HEK293T (cell line): ENCODE measurements around the gene PRAC2.

Source experiments
- CTCF ChIA-PET: fragments of 350-600 bp; formaldehyde crosslinking; extraction: SDS; loops from one replicate; lab custom pipeline; 2021; ENCODE audit warnings: antibody characterized with exemption, inconsistent platforms; lab: Yijun Ruan, JAX
- POLR2A ChIA-PET: fragments of 350-600 bp; formaldehyde crosslinking; extraction: SDS; loops from one replicate; lab custom pipeline; 2020; ENCODE audit warnings: antibody characterized with exemption, inconsistent platforms; lab: Yijun Ruan, JAX
- DNase-seq: peaks from one replicate; pipeline ENCODE4 v3.0.0; 2012; ENCODE audit warnings: mixed read lengths; ENCODE audit errors: extremely low spot score
- ARNT ChIP-seq: fragments of 450-650 bp; IDR thresholded peaks from 2 replicates; pipeline ENCODE4 v1.6.1; 2017; ENCODE audit warnings: mild to moderate bottlenecking
- BHLHE40 ChIP-seq: fragments of 450-650 bp; IDR thresholded peaks from 2 replicates; pipeline ENCODE4 v1.6.1; 2016; ENCODE audit warnings: mild to moderate bottlenecking, moderate library complexity, borderline replicate concordance
- CTBP1 ChIP-seq: fragments of 450-650 bp; IDR thresholded peaks from 2 replicates; pipeline ENCODE4 v1.6.1; 2016; ENCODE audit warnings: borderline replicate concordance
- ELF4 ChIP-seq: fragments of 450-650 bp; IDR thresholded peaks from 2 replicates; pipeline ENCODE4 v1.6.1; 2017; ENCODE audit warnings: antibody characterized with exemption
- FOXA1 ChIP-seq: fragments of 450-650 bp; IDR thresholded peaks from 2 replicates; pipeline ENCODE4 v1.6.1; 2016; ENCODE audit warnings: mild to moderate bottlenecking
- FOXK2 ChIP-seq: fragments of 450-650 bp; IDR thresholded peaks from 2 replicates; pipeline ENCODE4 v1.6.1; 2016; ENCODE audit warnings: mild to moderate bottlenecking
- FOXM1 ChIP-seq: fragments of 450-650 bp; IDR thresholded peaks from 2 replicates; pipeline ENCODE4 v1.6.1; 2017; ENCODE audit warnings: mild to moderate bottlenecking, borderline replicate concordance
- HDGF ChIP-seq: fragments of 450-650 bp; IDR thresholded peaks from 2 replicates; pipeline ENCODE4 v1.6.1; 2017; ENCODE audit warnings: antibody characterized with exemption, borderline replicate concordance
- L3MBTL2 ChIP-seq: fragments of 450-650 bp; conservative IDR thresholded peaks from 2 replicates; pipeline ENCODE4 v1.6.1; 2016; ENCODE audit warnings: mild to moderate bottlenecking
- LEF1 ChIP-seq: fragments of 450-650 bp; IDR thresholded peaks from 2 replicates; pipeline ENCODE4 v1.6.1; 2017; ENCODE audit warnings: mild to moderate bottlenecking, borderline replicate concordance
- NFRKB ChIP-seq: fragments of 450-650 bp; IDR thresholded peaks from 2 replicates; pipeline ENCODE4 v1.6.1; 2016; ENCODE audit warnings: mild to moderate bottlenecking, moderate library complexity
- SP1 ChIP-seq: fragments of 450-650 bp; IDR thresholded peaks from 2 replicates; pipeline ENCODE4 v1.6.1; 2017
- SUZ12 ChIP-seq: fragments of 450-650 bp; IDR thresholded peaks from 2 replicates; pipeline ENCODE4 v1.6.1; 2016; ENCODE audit warnings: mild to moderate bottlenecking
- TARDBP ChIP-seq: fragments of 450-650 bp; IDR thresholded peaks from 2 replicates; pipeline ENCODE4 v1.6.1; 2016
- ZNF384 ChIP-seq: fragments of 450-650 bp; IDR thresholded peaks from 2 replicates; pipeline ENCODE4 v1.6.1; 2016
- TF ChIP-seq, protein P1 (sequence below): fragments of 450-650 bp; IDR thresholded peaks from 2 replicates; pipeline ENCODE4 v1.6.1; 2016

PRAC2 gene

DNA sequence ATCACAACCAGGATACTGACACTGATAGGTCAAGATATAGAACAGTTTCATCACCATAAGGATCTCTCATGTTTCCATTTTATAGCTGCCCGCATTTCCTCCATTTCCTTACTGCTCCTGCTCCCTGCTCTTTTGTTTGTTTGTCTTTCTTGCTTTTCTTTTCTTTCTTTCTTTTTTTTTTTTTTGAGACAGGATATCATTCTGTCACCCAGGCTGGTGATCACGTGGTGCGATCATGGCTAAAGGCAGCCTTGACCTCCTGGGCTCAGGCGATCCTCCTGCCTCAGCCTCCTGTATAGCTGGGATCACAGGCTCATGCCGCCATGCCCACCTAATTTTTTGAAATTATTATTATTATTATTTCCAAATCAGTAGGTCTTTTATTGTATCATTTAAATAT lies 32.3 kb upstream of the PRAC2 start:
- DNase-seq, result no peak
- CTCF ChIA-PET, result interaction anchor here (0.7 kb wide), 1 partner anchor 58 kb away, joined by 4 read pairs; no protein-coding TSS in a partner anchor
- no peak for TF ChIP-seq ELF4
- peak; percentile 71 for TF ChIP-seq ZNF384
- POLR2A ChIA-PET, result no interaction called here

DNA sequence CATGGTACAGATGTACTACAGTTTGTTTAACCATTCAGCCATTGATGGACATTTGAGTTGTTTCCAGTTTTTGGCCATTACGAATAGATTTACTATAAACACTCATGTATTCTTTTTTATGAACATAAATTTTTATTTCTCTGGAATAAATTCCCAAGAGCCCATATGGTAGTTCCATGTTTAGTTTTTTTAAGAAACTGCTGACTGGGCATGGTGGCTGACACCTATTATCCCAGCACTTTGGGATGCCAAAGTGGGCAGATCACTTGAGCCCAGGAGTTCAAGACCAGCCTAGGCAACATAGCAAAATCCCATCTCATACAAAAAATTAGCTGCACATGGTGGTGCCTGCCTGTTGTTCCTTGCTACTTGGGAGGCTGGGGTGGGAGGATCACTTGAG lies 30.9 kb upstream of the PRAC2 start:
- TF ChIP-seq FOXK2, result no peak
- no peak for TF ChIP-seq BHLHE40
- no peak for TF ChIP-seq ARNT
- TF ChIP-seq FOXM1, result no peak
- no peak for TF ChIP-seq ELF4
- TF ChIP-seq HDGF, result no peak
- no peak for TF ChIP-seq NFRKB
- no peak for TF ChIP-seq LEF1
- no peak for TF ChIP-seq FOXA1
- TF ChIP-seq SP1, result no peak
- TF ChIP-seq CTBP1, result no peak
- TF ChIP-seq TARDBP, result no peak
- no peak for TF ChIP-seq ZNF384
- no peak for TF ChIP-seq L3MBTL2
- TF ChIP-seq, protein P1, sequence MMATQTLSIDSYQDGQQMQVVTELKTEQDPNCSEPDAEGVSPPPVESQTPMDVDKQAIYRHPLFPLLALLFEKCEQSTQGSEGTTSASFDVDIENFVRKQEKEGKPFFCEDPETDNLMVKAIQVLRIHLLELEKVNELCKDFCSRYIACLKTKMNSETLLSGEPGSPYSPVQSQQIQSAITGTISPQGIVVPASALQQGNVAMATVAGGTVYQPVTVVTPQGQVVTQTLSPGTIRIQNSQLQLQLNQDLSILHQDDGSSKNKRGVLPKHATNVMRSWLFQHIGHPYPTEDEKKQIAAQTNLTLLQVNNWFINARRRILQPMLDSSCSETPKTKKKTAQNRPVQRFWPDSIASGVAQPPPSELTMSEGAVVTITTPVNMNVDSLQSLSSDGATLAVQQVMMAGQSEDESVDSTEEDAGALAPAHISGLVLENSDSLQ, result no peak
- DNase-seq, result no peak
- CTCF ChIA-PET, result interaction anchor here (0.6 kb wide), 1 partner anchor 11 kb away, joined by 3 read pairs; no protein-coding TSS in a partner anchor
- POLR2A ChIA-PET, result no interaction called here

DNA sequence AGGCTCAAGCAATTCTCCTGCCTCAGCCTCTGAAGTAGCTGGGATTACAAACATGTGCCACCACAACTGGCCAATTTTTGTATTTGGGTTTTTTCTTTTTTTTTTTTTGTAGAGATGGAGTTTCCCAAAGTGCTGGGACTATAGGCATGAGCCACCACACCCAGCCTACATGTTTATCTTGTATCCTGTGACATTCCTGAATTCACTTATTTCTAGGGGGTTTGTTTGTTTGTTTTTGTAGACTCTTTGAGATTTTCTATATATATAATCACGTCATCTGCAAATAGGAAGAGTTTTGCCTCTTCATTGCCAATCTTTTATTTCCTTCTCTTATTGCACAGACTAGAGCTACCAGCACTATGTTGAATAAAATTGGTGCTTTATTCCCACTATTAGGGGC lies 29.8 kb upstream of the PRAC2 start:
- ChIA-PET CTCF (interaction anchor here (0.8 kb wide), 1 partner anchor 13 kb away, joined by 4 read pairs; no protein-coding TSS in a partner anchor), POLR2A (interaction anchor here (0.7 kb wide), 1 partner anchor 14 kb away, joined by 3 read pairs; no protein-coding TSS in a partner anchor)
- TF ChIP-seq ZNF384, result peak; percentile 54; the same call in 1 of the 2 replicates
- no peak for TF ChIP-seq LEF1
- no peak for DNase-seq

DNA sequence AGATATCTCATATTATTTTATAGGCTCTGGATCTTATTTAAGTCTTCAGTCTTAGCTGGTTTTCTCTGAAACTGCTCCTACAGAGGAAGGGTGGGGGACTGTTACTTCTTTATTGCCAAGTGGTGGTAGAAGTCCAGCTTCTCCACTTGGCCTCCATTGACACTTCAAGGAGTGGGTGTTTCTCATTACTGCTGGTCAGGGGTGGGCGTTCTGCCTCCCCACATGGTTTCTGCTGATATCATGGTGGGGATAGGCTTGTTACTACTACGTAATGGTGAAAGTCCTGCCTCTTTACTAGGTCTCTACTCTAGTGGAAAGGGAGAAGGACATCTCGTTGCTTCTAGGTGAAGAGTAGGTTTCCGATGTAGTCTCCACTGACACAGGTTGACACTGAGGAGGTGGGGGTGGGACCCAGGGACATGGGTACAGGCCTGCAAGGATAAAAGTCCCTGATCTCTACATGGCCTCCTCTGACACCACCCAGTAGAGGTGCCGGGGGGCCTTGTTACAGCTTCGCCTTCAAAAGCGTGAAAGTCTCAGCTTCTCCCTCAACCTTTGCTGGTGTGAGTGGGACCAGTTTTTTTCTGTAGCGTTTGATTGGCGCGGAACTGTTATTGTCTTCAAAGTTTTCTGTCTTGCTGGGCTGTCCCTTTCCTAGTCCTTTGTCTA lies 21.0 kb upstream of the PRAC2 start:
- TF ChIP-seq, protein P1, result no peak
- no peak for TF ChIP-seq TARDBP
- no peak for TF ChIP-seq ARNT
- TF ChIP-seq SUZ12, result no peak
- no peak for TF ChIP-seq LEF1
- no peak for TF ChIP-seq ZNF384
- TF ChIP-seq BHLHE40, result no peak
- TF ChIP-seq ELF4, result no peak
- TF ChIP-seq FOXA1, result no peak
- no peak for TF ChIP-seq FOXK2
- no peak for TF ChIP-seq NFRKB
- CTCF ChIA-PET, result interaction anchor here (0.8 kb wide), 1 partner anchor 24 kb away, joined by 3 read pairs; no protein-coding TSS in a partner anchor
- POLR2A ChIA-PET, result no interaction called here
- no peak for DNase-seq

DNA sequence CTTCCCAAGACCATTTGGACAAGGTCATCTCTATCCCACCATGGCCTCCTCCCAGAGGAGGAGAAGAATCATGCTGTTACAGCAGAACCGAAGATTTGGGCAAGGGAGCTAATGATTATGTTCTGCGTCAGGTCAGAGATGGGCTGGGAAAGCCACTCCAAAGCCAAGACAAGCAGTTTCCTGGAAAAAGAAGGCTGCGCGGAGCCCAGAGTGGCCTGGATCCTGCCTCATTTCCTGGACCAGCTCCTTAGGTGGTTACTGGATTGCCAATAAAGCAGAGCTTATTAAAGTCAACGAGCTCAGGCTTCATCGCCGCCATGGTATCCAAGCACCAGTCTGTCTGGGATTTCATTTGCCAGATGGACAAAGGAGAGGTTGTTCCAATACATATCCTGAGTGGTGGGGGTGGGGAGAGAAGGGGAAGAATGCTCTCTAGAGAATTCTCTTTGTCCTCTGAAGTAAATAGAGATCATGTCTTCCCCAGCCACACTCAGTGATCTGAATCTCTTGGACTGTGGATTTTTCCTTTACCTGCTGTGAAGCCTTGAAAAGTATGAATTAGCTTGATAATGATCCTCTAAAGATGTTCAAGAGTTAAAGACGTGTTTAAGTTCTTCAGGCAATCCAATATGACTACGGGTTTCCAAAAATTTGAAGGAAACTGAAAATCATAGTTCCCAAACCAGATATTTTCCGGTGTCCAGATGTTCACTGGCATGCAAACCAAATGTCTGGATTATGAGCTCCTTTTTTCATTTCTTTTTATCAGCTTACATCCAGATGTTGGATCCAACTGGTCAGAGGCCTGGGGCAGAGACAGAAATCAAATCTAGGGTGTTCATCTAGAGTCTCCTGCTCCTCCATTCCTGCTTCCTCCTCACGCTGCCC lies 18.4 kb upstream of the PRAC2 start:
- CTCF ChIA-PET, result interaction anchor here (0.8 to 2.1 kb wide), 4 partner anchors 17 to 87 kb away, joined by 3 to 6 read pairs (median 4); no protein-coding TSS in a partner anchor
- TF ChIP-seq HDGF, result no peak
- TF ChIP-seq BHLHE40, result no peak
- no peak for TF ChIP-seq FOXA1
- TF ChIP-seq L3MBTL2, result no peak
- DNase-seq, result no peak
- POLR2A ChIA-PET, result interaction anchor here (0.6 to 1.4 kb wide), 3 partner anchors 15 to 188 kb away, joined by 3 to 5 read pairs (median 3); partner anchors contain the start of genes ATP5MC1 and HOXB13

DNA sequence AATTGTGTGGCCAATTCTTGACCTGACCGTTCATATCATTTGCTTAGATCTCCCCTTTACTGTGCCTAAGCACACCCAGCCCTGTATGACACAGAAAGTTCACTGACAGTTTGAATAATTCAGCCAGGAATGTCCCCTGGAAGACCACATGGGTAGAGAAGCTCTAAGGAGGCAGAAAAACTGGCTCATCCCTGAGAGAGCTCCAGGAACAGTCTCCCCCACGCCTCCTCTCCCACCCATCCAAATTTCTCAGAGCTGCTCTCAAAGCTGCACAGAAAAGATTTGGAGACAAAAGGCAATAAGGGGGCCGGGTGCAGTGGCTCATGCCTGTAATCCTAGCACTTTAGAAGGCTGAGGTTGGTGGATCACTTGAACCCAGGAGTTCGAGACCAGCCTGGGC lies 11.9 kb upstream of the PRAC2 start:
- CTCF ChIA-PET, result interaction anchor here (0.7 to 1.1 kb wide), 2 partner anchors 13 to 168 kb away, joined by 3 to 4 read pairs; no protein-coding TSS in a partner anchor
- DNase-seq, result no peak
- POLR2A ChIA-PET, result interaction anchor here (0.7 kb wide), 1 partner anchor 9 kb away, joined by 3 read pairs; no protein-coding TSS in a partner anchor
- TF ChIP-seq FOXA1 (no peak), SUZ12 (no peak), ELF4 (no peak), FOXK2 (no peak), NFRKB (no peak), FOXM1 (no peak), ZNF384 (no peak), L3MBTL2 (no peak), TARDBP (no peak), ARNT (no peak), CTBP1 (no peak), LEF1 (no peak), SP1 (no peak)
- TF ChIP-seq, protein P1, result no peak
